Lung microvascular endothelial cell (primary cell): Measurements from ENCODE around the gene SEC16A. TPM values are rescaled to one million over a fixed set of nuclear protein-coding genes. Genes with fewer than 3 reads are reported as not detected.

Source experiments
- DNase-seq, 2 donors: peaks; one replicate each; pipeline versions ENCODE4 v3.0.0 to v3.0.0-alpha.2; 2010; ENCODE audit warnings: low read depth in 2 of 2
- total RNA-seq: library from RNA; depleted of rRNA; stranded (reverse); fragments of >200 nt; gene quantifications from 2 replicates; pipeline ENCODE4 v1.2.1, GENCODE V29; 2014

The SEC16A gene
- total RNA-seq, 1 donor from 2014 or later, result 14.3 TPM

GRCh38 chr9:136486823-136487620, 4.2 kb upstream of the SEC16A start:
- no peak for DNase-seq

- DNase-seq, result no peak
Measured at GRCh38 chr9:136486131-136486530, 3.3 kb upstream of the SEC16A start.

- DNase-seq, result peak; percentile 79 to 85
Measured at GRCh38 chr9:136485049-136486045, 2.5 kb upstream of the SEC16A start.

- DNase-seq, result no peak
Measured at GRCh38 chr9:136484153-136485048, 1.6 kb upstream of the SEC16A start.

DNA sequence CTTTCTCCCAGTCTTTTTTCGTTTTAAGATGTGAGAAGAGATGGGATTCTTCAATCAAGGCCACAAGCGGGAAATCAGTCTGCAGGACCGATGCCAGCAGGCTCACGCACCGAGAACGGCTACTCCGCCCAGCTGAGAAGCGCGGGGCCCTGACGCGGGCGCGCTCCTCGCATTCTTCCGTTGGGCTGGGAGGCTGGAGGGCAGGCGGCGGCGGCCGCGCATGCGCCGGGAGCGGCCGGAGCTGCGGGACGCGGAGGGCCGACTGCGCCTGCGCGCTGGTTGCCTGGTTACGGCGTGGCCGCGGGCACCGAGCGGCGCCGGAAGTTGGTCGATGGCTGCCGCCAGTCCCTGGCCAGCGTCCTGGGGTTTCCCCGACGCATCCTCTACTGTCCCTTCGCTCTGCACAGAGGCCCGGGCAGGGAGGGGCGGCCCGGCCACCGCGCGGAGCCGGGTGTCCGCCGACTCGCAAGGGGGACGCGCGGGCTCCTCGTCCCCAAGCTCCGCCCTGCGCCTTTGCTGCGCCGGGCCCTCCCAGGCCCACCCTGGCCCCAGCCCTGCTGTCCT, 831 bp upstream of the SEC16A start:
- peak; percentile 89 to 94 for DNase-seq

- peak; percentile 50 to 56 for DNase-seq
Measured at GRCh38 chr9:136482046-136482792, 621 bp downstream of the SEC16A start.

DNA sequence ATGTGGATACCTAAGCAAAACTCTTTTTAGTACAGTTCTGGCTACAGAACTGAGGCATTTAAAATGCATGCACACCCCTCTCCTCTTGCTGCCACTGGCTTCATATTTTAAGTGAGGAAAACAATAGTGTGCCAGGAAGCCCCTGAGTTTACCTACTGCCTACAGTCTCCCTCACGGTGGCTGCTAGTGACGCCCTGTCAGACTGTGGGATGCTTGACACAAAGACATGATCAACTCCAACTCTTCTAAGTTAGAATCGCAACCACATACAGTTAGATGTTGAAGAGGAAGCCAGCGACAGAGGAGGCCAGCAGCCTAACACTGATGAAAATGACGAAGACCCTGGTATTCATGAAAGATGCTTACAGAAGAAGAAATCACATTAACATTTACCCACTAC, 1.3 kb downstream of the SEC16A start:
- no peak for DNase-seq

GRCh38 chr9:136476369-136477150, 6.3 kb downstream of the SEC16A start:
- DNase-seq, result no peak

DNA sequence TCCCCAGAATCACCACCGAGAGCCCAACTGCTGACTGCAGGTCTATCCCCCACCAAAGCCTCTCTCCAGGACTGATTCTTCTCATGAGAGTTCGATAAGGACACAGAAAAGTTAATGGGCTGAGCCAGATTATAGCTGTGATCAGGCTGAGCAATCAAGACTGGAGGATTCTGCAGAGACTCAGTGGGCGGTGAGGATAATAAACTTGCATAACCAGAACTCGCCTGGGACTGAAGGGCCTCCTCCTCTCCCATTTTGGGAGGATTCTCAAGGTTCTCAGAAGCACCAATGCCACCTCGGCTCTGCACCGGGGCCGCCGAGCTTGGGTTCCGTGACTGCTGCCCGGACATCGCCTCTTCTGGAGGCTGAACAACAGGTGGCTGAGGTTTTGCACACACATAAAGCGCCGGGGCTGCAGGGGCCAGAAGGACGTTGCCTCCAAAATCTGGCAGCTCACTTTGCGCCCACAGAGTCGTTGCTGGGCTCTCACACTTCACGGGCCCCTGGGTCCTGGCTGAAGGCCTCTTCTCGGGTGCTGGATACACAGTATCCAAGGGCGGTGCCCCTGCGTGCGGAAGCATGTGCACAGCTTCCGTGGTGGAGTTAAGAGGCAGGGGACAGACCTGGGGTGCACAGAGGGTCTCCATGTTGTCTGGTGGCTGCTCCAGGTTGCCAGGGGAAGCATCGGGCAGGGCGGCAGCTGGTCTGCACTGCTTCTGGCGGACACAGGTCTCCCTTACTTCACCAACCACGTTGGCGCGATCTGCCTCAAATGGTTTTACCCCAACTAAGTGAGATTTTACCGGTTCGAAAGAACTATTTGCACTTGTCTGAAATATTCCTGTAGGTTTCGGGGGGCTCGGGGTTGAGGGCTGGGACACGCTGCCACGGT, 7.6 kb downstream of the SEC16A start:
- DNase-seq, result no peak

GRCh38 chr9:136474021-136474640, 8.7 kb downstream of the SEC16A start:
- DNase-seq, result no peak

- no peak for DNase-seq
Measured at GRCh38 chr9:136473354-136473721, 9.5 kb downstream of the SEC16A start.

- no peak for DNase-seq
Measured at GRCh38 chr9:136472640-136473353, 10.0 kb downstream of the SEC16A start.

- no peak for DNase-seq
Measured at GRCh38 chr9:136471802-136472487, 10.9 kb downstream of the SEC16A start.

DNA sequence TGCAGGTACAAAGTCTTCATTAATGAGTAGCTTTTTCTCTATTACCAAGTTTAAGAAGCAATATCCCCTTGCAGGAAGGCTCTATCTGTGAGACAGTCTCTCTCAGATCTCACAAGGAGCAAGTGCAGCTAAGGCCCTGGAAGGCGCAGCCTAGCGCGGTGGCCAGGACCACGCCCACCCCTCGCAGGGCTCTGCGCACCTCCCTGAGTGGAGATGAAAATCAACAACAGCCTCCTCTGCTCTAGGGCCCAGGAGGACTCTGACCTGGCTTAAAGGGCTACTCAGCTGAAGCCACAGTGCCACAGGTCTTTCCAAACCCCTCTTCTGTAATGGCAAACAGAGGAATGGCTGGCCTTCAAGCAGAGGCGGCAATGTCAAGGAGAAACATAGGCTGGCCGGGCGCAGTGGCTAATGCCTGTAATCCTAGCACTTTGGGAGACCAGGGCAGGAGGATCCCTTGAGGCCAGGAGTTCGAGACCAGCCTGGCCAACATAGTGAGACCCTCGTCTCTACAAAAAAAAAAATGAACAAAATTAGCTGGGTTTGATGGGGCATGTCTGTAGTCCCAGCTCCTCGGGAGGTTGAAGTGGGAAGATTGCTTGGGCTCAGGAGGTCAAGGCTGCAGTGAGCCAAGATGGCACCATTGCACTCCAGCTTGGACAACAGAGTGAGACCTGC, 11.9 kb downstream of the SEC16A start:
- DNase-seq, result no peak

DNA sequence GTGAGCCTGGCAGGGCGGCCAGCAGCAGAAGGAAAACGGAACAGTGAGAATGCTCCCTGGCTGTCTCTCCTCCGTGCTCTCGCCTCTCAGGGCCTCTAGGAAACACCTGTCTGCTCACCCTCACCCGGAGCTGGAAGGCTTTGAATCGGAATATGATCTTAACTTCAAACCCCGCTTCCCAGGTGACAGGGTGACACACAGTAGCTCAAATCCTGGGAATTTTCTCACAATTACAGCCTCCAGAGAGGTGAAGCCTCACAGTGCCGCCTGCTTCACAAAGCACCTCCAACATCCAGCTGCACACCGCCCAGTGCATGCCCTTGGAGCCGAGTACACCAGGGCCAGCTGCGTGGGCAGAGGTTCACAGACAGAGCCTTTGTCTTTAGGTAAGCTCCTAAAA, 12.5 kb downstream of the SEC16A start:
- no peak for DNase-seq

DNA sequence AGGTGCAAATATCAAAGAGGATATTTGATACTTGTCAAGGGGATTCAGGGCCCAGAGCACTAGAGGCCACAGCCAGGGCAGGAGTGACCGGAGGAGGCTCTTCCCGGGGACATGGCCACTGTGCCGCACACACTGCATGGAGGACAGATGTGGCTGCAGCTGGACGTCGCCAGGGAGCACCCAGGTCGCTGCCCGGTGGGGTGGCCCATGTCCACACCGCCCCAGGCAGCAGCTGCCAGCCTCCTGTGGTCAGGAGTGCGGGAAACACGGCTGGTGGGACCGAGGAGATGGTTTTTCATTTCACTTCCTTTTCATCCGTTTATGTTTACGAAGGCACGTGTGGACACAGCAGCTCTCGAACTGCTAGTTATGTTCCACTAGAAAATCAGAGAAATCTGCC, 15.1 kb downstream of the SEC16A start:
- no peak for DNase-seq
